ENCODE data around the gene PLPP3. TPM values are rescaled to one million over a fixed set of nuclear protein-coding genes. Genes with fewer than 3 reads are reported as not detected.
A peak's percentile ranks its signal among the peaks of the same experiment; 100 is the strongest.

Gene PLPP3
- total RNA-seq, 1 donor from 2014 or later, result 106 TPM

- TF ChIP-seq CTCF (IDR thresholded peaks at IDR 0.05), result no peak
- no peak overlapping the region for H3K4me3 ChIP-seq
- H3K36me3 ChIP-seq, result no peaks in the 10 kb centered on the region
- no peak overlapping the region for H3K27ac ChIP-seq
- H3K27me3 ChIP-seq (ENCODE audit: low read depth), result no peaks in the 10 kb centered on the region
- peaks cover 49% of the 10 kb centered on the region for H3K4me1 ChIP-seq
- DNase-seq, result no peak
- H3K9me3 ChIP-seq, result no peaks in the 10 kb centered on the region
- intact Hi-C loops (cut with DNase I), result no loop called here
- no peak for ATAC-seq
Measured at GRCh38 chr1:56551691-56552090, 27.7 kb downstream of the PLPP3 start.

- ATAC-seq (no peak), DNase-seq (no peak)
- Histone ChIP-seq H3K36me3 (no peaks in the 10 kb centered on the region), H3K27ac (no peak overlapping the region), H3K4me1 (peaks cover 57% of the 10 kb centered on the region), H3K27me3 (ENCODE audit: low read depth) (no peaks in the 10 kb centered on the region), H3K4me3 (no peak overlapping the region), H3K9me3 (no peaks in the 10 kb centered on the region)
- intact Hi-C loops (cut with DNase I), result no loop called here
- no peak for TF ChIP-seq CTCF (IDR thresholded peaks at IDR 0.05)
Measured at GRCh38 chr1:56550859-56551188, 28.5 kb downstream of the PLPP3 start.

- no peak for ATAC-seq
Measured at GRCh38 chr1:56550138-56550858, 29.1 kb downstream of the PLPP3 start.

GRCh38 chr1:56548571-56548970 lies 30.8 kb downstream of the PLPP3 start:
- Histone ChIP-seq H3K27me3 (ENCODE audit: low read depth) (no peaks in the 10 kb centered on the region), H3K4me1 (peaks cover 60% of the 10 kb centered on the region), H3K4me3 (no peak overlapping the region), H3K27ac (no peak overlapping the region), H3K9me3 (no peaks in the 10 kb centered on the region), H3K36me3 (no peaks in the 10 kb centered on the region)
- intact Hi-C loops (cut with DNase I), result no loop called here
- no peak for DNase-seq
- no peak for ATAC-seq
- TF ChIP-seq CTCF (IDR thresholded peaks at IDR 0.05), result no peak

More at GRCh38 chr1:56550138-56550858, 29.1 kb downstream of the PLPP3 start:
- Histone ChIP-seq H3K36me3 (no peaks in the 10 kb centered on the region), H3K27ac (no peak overlapping the region), H3K9me3 (no peaks in the 10 kb centered on the region), H3K4me3 (no peak overlapping the region), H3K4me1 (peaks cover 60% of the 10 kb centered on the region), H3K27me3 (ENCODE audit: low read depth) (no peaks in the 10 kb centered on the region)
- intact Hi-C loops (cut with DNase I), result no loop called here
- DNase-seq, result no peak
- TF ChIP-seq CTCF (IDR thresholded peaks at IDR 0.05), result no peak

- DNase-seq (no peak), ATAC-seq (peak in 1 of 2 donors; percentile 47)
- Histone ChIP-seq H3K4me1 (peaks cover 57% of the 10 kb centered on the region), H3K27ac (no peak overlapping the region), H3K4me3 (no peak overlapping the region), H3K36me3 (no peaks in the 10 kb centered on the region), H3K9me3 (no peaks in the 10 kb centered on the region), H3K27me3 (ENCODE audit: low read depth) (no peaks in the 10 kb centered on the region)
- TF ChIP-seq CTCF (IDR thresholded peaks at IDR 0.05), result no peak
- intact Hi-C loops (cut with DNase I), result no loop called here
Measured at GRCh38 chr1:56547977-56548376, 31.4 kb downstream of the PLPP3 start.

Data from lower lobe of right lung (tissue), 2 donors.